HUES48 (cell line): ENCODE results near the gene GOT2.
"Not testable (repeated sequence)": the region's sequence is repeated elsewhere in the genome, so short reads cannot be mapped to it uniquely, and the experiment has no call there.

Experiments used
- H3K27ac ChIP-seq: one replicate; pipeline ENCODE4 v1.7.0; 2013; ENCODE audit warnings: low read depth, low read length, inconsistent platforms
- H3K27me3 ChIP-seq: 2 replicates; pipeline ENCODE4 v1.6.1; 2013; ENCODE audit warnings: mild to moderate bottlenecking, low read length; ENCODE audit not compliant: control insufficient read depth, insufficient read depth
- H3K36me3 ChIP-seq: 2 replicates; pipeline ENCODE4 v1.6.1; 2013; ENCODE audit warnings: low read length; ENCODE audit not compliant: control insufficient read depth, insufficient read depth
- H3K4me1 ChIP-seq: 2 replicates; pipeline ENCODE4 v1.6.1; 2013; ENCODE audit warnings: mild to moderate bottlenecking, low read length; ENCODE audit not compliant: control insufficient read depth, insufficient read depth
- H3K4me3 ChIP-seq: 2 replicates; pipeline ENCODE4 v1.5.1; 2013; ENCODE audit warnings: mild to moderate bottlenecking, low read depth, low read length
- H3K9ac ChIP-seq: 2 replicates; pipeline ENCODE4 v1.6.1; 2013; ENCODE audit warnings: mild to moderate bottlenecking, low read depth, low read length, moderate library complexity
- H3K9me3 ChIP-seq: 2 replicates; pipeline ENCODE4 v1.6.1; 2013; ENCODE audit warnings: low read length; ENCODE audit not compliant: control insufficient read depth, insufficient read depth

Gene GOT2

DNA sequence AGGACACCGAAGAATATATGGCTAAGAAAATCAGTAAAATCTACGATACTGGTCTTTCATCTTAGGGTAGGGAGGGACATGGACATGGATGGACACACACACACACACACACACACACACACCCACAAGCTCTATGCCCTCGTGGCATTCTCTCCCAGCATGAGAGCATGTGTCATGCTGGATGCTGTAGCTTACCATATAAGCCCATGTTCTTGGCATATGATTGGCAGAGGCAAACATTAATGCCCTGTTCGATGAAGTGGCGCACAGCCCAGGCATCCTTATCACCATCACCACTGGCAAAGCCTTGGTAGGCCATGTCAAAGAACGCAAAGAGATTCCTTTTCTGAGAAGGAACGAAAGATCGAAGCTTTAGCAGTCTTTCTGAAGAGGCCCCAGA lies 17.6 kb downstream of the GOT2 start:
- no peaks in the 10 kb centered on the region for H3K27me3 ChIP-seq
- no peak overlapping the region for H3K27ac ChIP-seq
- no peaks in the 10 kb centered on the region for H3K9me3 ChIP-seq
- no peaks in the 10 kb centered on the region for H3K4me1 ChIP-seq
- no peak overlapping the region for H3K9ac ChIP-seq
- no peak overlapping the region for H3K4me3 ChIP-seq
- H3K36me3 ChIP-seq, result peaks cover 97% of the 10 kb centered on the region

- H3K9me3 ChIP-seq, result no peaks in the 10 kb centered on the region
- no peak overlapping the region for H3K27ac ChIP-seq
- peaks cover 92% of the 10 kb centered on the region for H3K36me3 ChIP-seq
- no peaks in the 10 kb centered on the region for H3K4me1 ChIP-seq
- H3K4me3 ChIP-seq, result no peak overlapping the region
- no peak overlapping the region for H3K9ac ChIP-seq
- H3K27me3 ChIP-seq, result no peaks in the 10 kb centered on the region
These were observed 20.4 kb downstream of the GOT2 start for GRCh38 chr16:58713742-58714141.

GRCh38 chr16:58709333-58709732 lies 24.8 kb downstream of the GOT2 start:
- peaks cover 76% of the 10 kb centered on the region for H3K36me3 ChIP-seq
- H3K9ac ChIP-seq, result no peak overlapping the region
- H3K27ac ChIP-seq, result no peak overlapping the region
- no peaks in the 10 kb centered on the region for H3K9me3 ChIP-seq
- H3K4me1 ChIP-seq, result no peaks in the 10 kb centered on the region
- no peak overlapping the region for H3K4me3 ChIP-seq
- H3K27me3 ChIP-seq, result no peaks in the 10 kb centered on the region

- Histone ChIP-seq H3K9ac (no peak overlapping the region), H3K27ac (no peak overlapping the region), H3K4me3 (no peak overlapping the region), H3K36me3 (no peaks in the 10 kb centered on the region), H3K4me1 (no peaks in the 10 kb centered on the region), H3K9me3 (no peaks in the 10 kb centered on the region), H3K27me3 (no peaks in the 10 kb centered on the region)
These were observed 35.0 kb downstream of the GOT2 start for GRCh38 chr16:58699151-58699550.

DNA sequence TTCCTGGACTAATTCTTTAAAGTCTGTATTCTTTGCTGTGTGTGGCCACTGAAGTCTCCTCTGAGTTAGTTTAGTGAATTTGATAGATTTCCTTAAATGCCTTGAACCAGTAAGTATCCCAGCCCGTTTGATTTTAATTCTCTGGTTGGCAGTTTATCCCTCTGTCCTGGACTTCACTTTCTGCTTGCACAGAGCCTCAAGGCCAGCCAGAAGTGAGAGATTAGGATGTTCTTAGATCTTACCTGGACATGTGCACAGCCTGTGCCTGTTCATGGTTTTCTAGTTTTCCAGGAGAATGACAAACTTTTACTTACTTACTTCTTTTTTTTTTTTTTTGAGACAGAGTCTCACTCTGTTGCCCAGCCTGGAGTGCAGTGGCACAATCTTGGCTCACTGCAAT lies 38.7 kb downstream of the GOT2 start:
- Histone ChIP-seq H3K9me3 (no peaks in the 10 kb centered on the region), H3K4me1 (no peaks in the 10 kb centered on the region), H3K27ac (no peak overlapping the region), H3K9ac (no peak overlapping the region), H3K36me3 (no peaks in the 10 kb centered on the region), H3K4me3 (no peak overlapping the region), H3K27me3 (no peaks in the 10 kb centered on the region)

DNA sequence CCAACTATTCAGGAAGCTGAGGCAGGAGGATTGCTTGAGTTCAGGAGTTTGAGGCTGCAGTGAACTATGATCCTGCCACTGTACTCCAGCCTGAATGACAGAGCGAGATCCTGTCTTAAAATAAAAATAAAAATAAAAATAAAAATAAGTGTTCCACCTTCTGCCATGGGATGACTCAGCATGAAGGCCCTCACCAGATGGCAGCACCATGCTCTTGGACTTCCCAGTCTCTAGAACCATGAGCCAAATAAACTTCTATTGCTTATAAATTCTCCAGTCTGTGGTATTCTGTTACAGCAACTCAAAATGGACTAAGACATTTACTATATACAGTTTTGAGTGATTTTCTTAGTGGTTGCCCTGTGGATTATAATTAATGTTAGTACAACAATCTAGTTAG lies 41.7 kb downstream of the GOT2 start:
- H3K9ac ChIP-seq, result no peak overlapping the region
- H3K27me3 ChIP-seq, result no peaks in the 10 kb centered on the region
- H3K36me3 ChIP-seq, result no peaks in the 10 kb centered on the region
- no peak overlapping the region for H3K27ac ChIP-seq
- H3K9me3 ChIP-seq, result no peaks in the 10 kb centered on the region
- no peaks in the 10 kb centered on the region for H3K4me1 ChIP-seq
- no peak overlapping the region for H3K4me3 ChIP-seq

DNA sequence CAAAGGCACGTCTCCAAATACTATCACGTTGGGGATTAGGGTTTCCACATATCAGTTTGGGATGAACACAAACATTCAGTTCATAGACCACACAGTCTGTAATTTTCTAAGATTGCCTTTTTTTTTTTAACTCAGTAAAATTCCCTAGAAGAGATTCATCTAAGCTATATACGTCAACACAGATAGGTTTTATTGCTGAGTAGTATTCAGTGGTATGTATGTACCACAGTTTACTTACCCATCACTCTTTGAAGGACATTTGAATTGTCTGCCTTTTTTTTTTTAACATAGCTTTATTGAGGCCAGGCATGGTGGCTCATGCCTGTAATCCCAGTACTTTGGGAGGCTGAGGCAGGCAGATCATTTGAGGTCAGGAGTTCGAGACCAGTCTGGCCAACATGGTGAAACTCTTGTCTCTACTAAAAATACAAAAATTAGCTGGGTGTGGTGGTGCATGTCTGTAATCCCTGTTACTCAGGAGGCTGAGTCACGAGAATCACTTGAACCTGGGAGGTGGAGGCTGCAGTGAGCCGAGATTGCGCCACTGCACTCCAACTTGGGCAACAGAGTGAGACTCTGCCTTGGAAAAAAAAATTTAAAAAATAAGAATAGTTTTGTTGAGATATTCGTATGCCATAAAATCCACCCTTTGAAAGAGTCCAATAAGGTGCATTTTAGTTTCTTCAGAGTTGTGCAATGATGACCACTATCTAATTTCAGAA lies 47.0 kb downstream of the GOT2 start:
- not testable (repeated sequence) for H3K27ac ChIP-seq, H3K27me3 ChIP-seq, H3K4me1 ChIP-seq, H3K36me3 ChIP-seq, H3K9me3 ChIP-seq, H3K9ac ChIP-seq, H3K4me3 ChIP-seq

- Histone ChIP-seq H3K27ac (no peak overlapping the region), H3K9ac (no peak overlapping the region), H3K9me3 (no peaks in the 10 kb centered on the region), H3K27me3 (no peaks in the 10 kb centered on the region), H3K4me3 (no peak overlapping the region), H3K4me1 (no peaks in the 10 kb centered on the region), H3K36me3 (peaks cover 6% of the 10 kb centered on the region; the same call in 1 of the 2 replicates)
These were observed 49.0 kb downstream of the GOT2 start for GRCh38 chr16:58685084-58685449.

- Histone ChIP-seq H3K9ac (peak within 1 kb of the TSS; percentile 72), H3K36me3 (peaks cover 9% of the 10 kb centered on the region; the same call in 1 of the 2 replicates), H3K4me3 (peak within 1 kb of the TSS; percentile 78), H3K4me1 (no peaks in the 10 kb centered on the region), H3K9me3 (no peaks in the 10 kb centered on the region), H3K27me3 (no peaks in the 10 kb centered on the region), H3K27ac (no peak within 1 kb of the TSS)
These were observed 49.6 kb downstream of the GOT2 start, which contains the start of gene SLC38A7 for GRCh38 chr16:58684354-58685083. Gene SLC38A7 (minus strand): TSS chr16:58684770. CDS start chr16:58680126, 4,644 bp downstream.

- Histone ChIP-seq H3K27me3 (no peaks in the 10 kb centered on the region), H3K36me3 (peaks cover 14% of the 10 kb centered on the region; the same call in 1 of the 2 replicates), H3K27ac (no peak overlapping the region), H3K4me1 (no peaks in the 10 kb centered on the region), H3K9ac (peak overlapping the region; percentile 72), H3K4me3 (peak overlapping the region; percentile 78), H3K9me3 (no peaks in the 10 kb centered on the region)
These were observed 50.1 kb downstream of the GOT2 start for GRCh38 chr16:58684001-58684353.

DNA sequence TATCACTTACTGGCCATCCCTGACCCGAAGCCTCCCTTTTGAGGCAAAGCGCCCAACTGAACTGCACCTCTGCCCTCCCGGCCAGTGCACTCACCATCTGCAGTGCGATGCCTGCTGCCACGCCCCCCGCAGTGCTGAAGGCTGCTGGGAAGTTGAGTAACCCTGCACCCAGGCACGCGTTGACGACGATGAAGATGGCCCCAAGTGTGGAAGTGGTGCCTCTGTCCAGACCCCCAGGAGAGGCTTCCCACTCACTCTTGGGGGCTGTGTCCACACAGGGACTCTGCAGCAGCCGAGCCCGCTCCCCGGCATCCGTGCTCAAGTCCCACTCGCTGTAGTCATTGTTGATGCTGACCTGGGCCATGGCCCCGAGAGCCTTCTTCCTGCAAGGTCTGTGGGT lies 54.4 kb downstream of the GOT2 start:
- Histone ChIP-seq H3K9me3 (no peaks in the 10 kb centered on the region), H3K27me3 (no peaks in the 10 kb centered on the region), H3K4me1 (no peaks in the 10 kb centered on the region), H3K4me3 (no peak overlapping the region), H3K9ac (no peak overlapping the region), H3K36me3 (peaks cover 47% of the 10 kb centered on the region), H3K27ac (no peak overlapping the region)
